K562 (cell line): Measurements from ENCODE around the gene XRRA1. TPM values are rescaled to one million over a fixed set of nuclear protein-coding genes. Genes with fewer than 3 reads are reported as not detected.
A peak's percentile ranks its signal among the peaks of the same experiment; 100 is the strongest.

Source experiments
- CHCHD3 ChIP-seq: fragments of 250-450 bp; sonication (Bioruptor Pico); IDR thresholded peaks from 2 replicates; pipeline ENCODE4 v2.1.2; 2022; ENCODE audit warnings: mild to moderate bottlenecking
- CREB3 ChIP-seq: fragments of 450-650 bp; conservative IDR thresholded peaks from 2 replicates; pipeline ENCODE4 v1.6.1; 2016; ENCODE audit warnings: missing genetic modification characterization, low read depth, mild to moderate bottlenecking, missing compliant biosample characterization, moderate library complexity
- NFATC3 ChIP-seq: fragments of 450-650 bp; IDR thresholded peaks from 2 replicates; pipeline ENCODE4 v1.6.1; 2017; ENCODE audit warnings: mild to moderate bottlenecking
- NFRKB ChIP-seq: fragments of 450-650 bp; IDR thresholded peaks from 2 replicates; pipeline ENCODE4 v1.6.1; 2016; ENCODE audit warnings: low read depth
- SAP30 ChIP-seq: fragments of 200-600 bp; sonication (generic); IDR thresholded peaks from 2 replicates; pipeline ENCODE4 v1.6.1; 2012; ENCODE audit warnings: borderline replicate concordance, low read depth, mild to moderate bottlenecking, moderate library complexity, low read length, control low read depth, inconsistent platforms; ENCODE audit not compliant: insufficient read depth, poor library complexity, severe bottlenecking
- TAF1 ChIP-seq: IDR thresholded peaks from 2 replicates; pipeline ENCODE4 v1.6.1; 2011; ENCODE audit warnings: mild to moderate bottlenecking, low read length, moderate library complexity; ENCODE audit not compliant: insufficient read depth, control insufficient read depth, severe bottlenecking; ENCODE audit errors: extremely low read depth
- TCF15 ChIP-seq: fragments of 250-450 bp; sonication (Bioruptor Pico); IDR thresholded peaks from 2 replicates; pipeline ENCODE4 v1.8.0; 2022; ENCODE audit warnings: moderate library complexity, mild to moderate bottlenecking, inconsistent platforms
- XRCC4 ChIP-seq: IDR thresholded peaks from one replicate; pipeline ENCODE4 v1.6.1; 2011; ENCODE audit not compliant: insufficient read depth, insufficient read length; ENCODE audit errors: extremely low read depth
- ZBTB11 ChIP-seq, 3 experiments: fragments of 200-800 bp in 1 of 3; fragments of 250-450 bp in 1 of 3; fragments of 450-650 bp in 1 of 3; sonication (Bioruptor Pico) in 1 of 3; sonication (Bioruptor generic) in 1 of 3; formaldehyde crosslinking in 1 of 3; IDR thresholded peaks; 2 replicates each; pipeline versions ENCODE4 v1.6.1 to v1.8.0; 2016 to 2022; ENCODE audit warnings: mild to moderate bottlenecking in 2 of 3, missing genetic modification characterization in 2 of 3, missing compliant biosample characterization in 1 of 3, moderate library complexity in 1 of 3
- ZNF239 ChIP-seq: fragments of 250-450 bp; sonication (Bioruptor Pico); IDR thresholded peaks from 2 replicates; pipeline ENCODE4 v1.4.0; 2020; ENCODE audit warnings: mild to moderate bottlenecking
- polyA plus RNA-seq, 8 experiments: library from polyadenylated mRNA; depleted of rRNA in 4 of 8; stranded (reverse) in 5 of 8; unstranded in 3 of 8; fragments of >200 nt; fragmentation: Nextera tagmentation in 2 of 8; fragmentation: Illumina TruSeq in 1 of 8; extraction: Ambion mirVana in 2 of 8; extraction: Trizol in 1 of 8; gene quantifications; 2 replicates each; pipeline versions ENCODE4 v1.2.1 to v1.2.3, GENCODE V29; 2011 to 2014; ENCODE audit warnings: inconsistent platforms in 1 of 8, missing spikeins in 1 of 8
- total RNA-seq, 7 experiments: library from RNA; depleted of rRNA in 6 of 7; stranded (reverse); fragments of >200 nt in 6 of 7; fragmentation: Illumina TruSeq in 2 of 7; extraction: Trizol in 2 of 7; gene quantifications; 2 replicates each; pipeline versions ENCODE4 v1.2.1 to v1.2.3, GENCODE V29; 2011 to 2021; ENCODE audit warnings: low replicate concordance in 1 of 7

Gene XRRA1
- total and polyA plus RNA-seq, 9 of the 15 experiments (the other 6 are each of a cell fraction or from before 2014, with no cell fraction given): 5.0 to 22.5 (median 16.0) TPM

- TF ChIP-seq TCF15 (CRISPR knock-in tag): 0 out of 2 replicates have a peak, but pooled peaks have one; percentile 8
- no peak for TF ChIP-seq CHCHD3
- no peak for TF ChIP-seq NFRKB
- TF ChIP-seq TAF1: no peak
- no peak for TF ChIP-seq ZBTB11 (CRISPR knock-in tag; IDR thresholded peaks at IDR 0.05)
- no peak for TF ChIP-seq XRCC4
- no peak for TF ChIP-seq SAP30
- 0 out of 2 replicates have a peak, but pooled peaks have one; percentile 34 for TF ChIP-seq CREB3 (tag)
- 0 out of 2 replicates have a peak, but pooled peaks have one; percentile 36 for TF ChIP-seq NFATC3
- TF ChIP-seq ZNF239 (CRISPR knock-in tag): no peak
These were observed 369 bp downstream of the XRRA1 start (continued) for GRCh38 chr11:74948546-74948897.
